ENCODE data around the gene CDC34. TPM values are rescaled to one million over a fixed set of nuclear protein-coding genes. Genes with fewer than 3 reads are reported as not detected.

CDC34 gene
- total RNA-seq, 1 experiment from 2014 or later = 87.4 TPM

- no peaks in the 10 kb centered on the region for H3K79me2 ChIP-seq (ENCODE audit: insufficient read depth, low read length)
- ChIA-PET RAD21 (ENCODE audit: low non-redundant PET in 1 of 2, low total read pairs in 2 of 2, uncharacterized antibody in 2 of 2, unreplicated experiment in 2 of 2) (interaction anchor here in 1 of 2 experiments (0.5 kb wide), 1 partner anchor 18 kb away, joined by 3 read pairs; no protein-coding TSS in a partner anchor), CTCF (interaction anchor here (0.8 to 2.8 kb wide), 3 partner anchors 13 to 45 kb away, joined by 3 to 12 read pairs (median 4); no protein-coding TSS in a partner anchor), POLR2A (interaction anchor here (0.6 to 1.4 kb wide), 4 partner anchors 17 to 197 kb away, joined by 3 to 8 read pairs (median 6); partner anchors contain the start of genes BSG and RNF126)
- no peaks in the 10 kb centered on the region for H3K27me3 ChIP-seq (ENCODE audit: insufficient read depth, low read length)
- TF ChIP-seq MAX (IDR thresholded peaks at IDR 0.05) (no peak), FOSL1 (IDR thresholded peaks at IDR 0.05; ENCODE audit: low read depth) (no peak), SIN3A (IDR thresholded peaks at IDR 0.05; ENCODE audit: low read depth) (no peak), CTCF (IDR thresholded peaks at IDR 0.05 in 2 of 3, conservative IDR thresholded peaks at IDR 0.05 in 1 of 3; ENCODE audit: borderline replicate concordance in 1 of 3, insufficient read depth in 1 of 3, low read depth in 2 of 3, low read length in 2 of 3) (no peak), EGR1 (IDR thresholded peaks at IDR 0.05; ENCODE audit: low read depth) (no peak), ELF1 (IDR thresholded peaks at IDR 0.05; ENCODE audit: borderline replicate concordance, low read depth) (no peak), CBX3 (IDR thresholded peaks at IDR 0.05; ENCODE audit: low read depth) (no peak), ZNF274 (IDR thresholded peaks at IDR 0.05; ENCODE audit: low read depth, low read length) (no peak), POLR2A (IDR thresholded peaks at IDR 0.05; ENCODE audit: borderline replicate concordance, extremely low read depth, insufficient read depth, insufficient read length) (no peak), TCF7L2 (IDR thresholded peaks at IDR 0.05; ENCODE audit: borderline replicate concordance, extremely low read depth, insufficient read depth, insufficient read length) (no peak), REST (IDR thresholded peaks at IDR 0.05; ENCODE audit: low read depth) (no peak), ZBTB33 (IDR thresholded peaks at IDR 0.05; ENCODE audit: extremely low read depth, insufficient replicate concordance, low read length) (no peak), SRF (IDR thresholded peaks at IDR 0.05; ENCODE audit: low read depth) (no peak), ZFX (IDR thresholded peaks at IDR 0.05) (no peak), SP1 (IDR thresholded peaks at IDR 0.05; ENCODE audit: low read depth) (no peak), YY1 (IDR thresholded peaks at IDR 0.05; ENCODE audit: extremely low read depth, insufficient replicate concordance, low read depth, low read length) (no peak), RAD21 (IDR thresholded peaks at IDR 0.05; ENCODE audit: low read depth) (no peak), POLR2AphosphoS5 (IDR thresholded peaks at IDR 0.05; ENCODE audit: low read depth, low read length) (no peak), ATF3 (IDR thresholded peaks at IDR 0.05) (no peak), EZH2phosphoT487 (IDR thresholded peaks at IDR 0.05; ENCODE audit: borderline replicate concordance) (no peak)
- intact Hi-C loops (cut with micrococcal nuclease) = no loop called here
- peaks cover 17 to 18% of the 10 kb centered on the region in 2 experiments for H3K4me1 ChIP-seq (ENCODE audit: control insufficient read depth in 1 of 2, insufficient read depth in 2 of 2, low read length in 2 of 2)
- no peaks in the 10 kb centered on the region for H3K9me2 ChIP-seq (ENCODE audit: insufficient read depth)
- ATAC-seq (no peak), DNase-seq (ENCODE audit: low read depth, low spot score) (no peak)
- no peak overlapping the region for H2AFZ ChIP-seq (ENCODE audit: low read depth, low read length, poor library complexity, severe bottlenecking)
- BruUV-seq (replicated peaks) = no TSS peak
- no peak overlapping the region for H3K9ac ChIP-seq (ENCODE audit: low read length)
- no peaks in the 10 kb centered on the region for H3K36me3 ChIP-seq (ENCODE audit: control insufficient read depth in 1 of 2, insufficient read depth in 2 of 2, low read length in 2 of 2)
- H3K4me3 ChIP-seq (replicated peaks in 1 of 2; ENCODE audit: low read depth in 1 of 2, low read length in 2 of 2) = no peak overlapping the region
- peak overlapping the region; percentile 46; the same call in 1 of the 2 replicates for H3K27ac ChIP-seq (ENCODE audit: low read depth, low read length)
- H4K20me1 ChIP-seq (ENCODE audit: insufficient read depth) = no peaks in the 10 kb centered on the region
- H3K9me3 ChIP-seq (ENCODE audit: control insufficient read depth in 1 of 2, insufficient read depth in 1 of 2, low read depth in 1 of 2, low read length in 2 of 2) = no peaks in the 10 kb centered on the region
- peak overlapping the region; percentile 67 for H3K4me2 ChIP-seq (ENCODE audit: low read length)
Measured at GRCh38 chr19:555474-555808, 23.9 kb downstream of the CDC34 start.
